Measurements from ENCODE around the gene SEC61A1. TPM values are rescaled to one million over a fixed set of nuclear protein-coding genes. Genes with fewer than 3 reads are reported as not detected.

Gene SEC61A1
- total and polyA plus RNA-seq, 4 experiments from 2014 or later: 156 to 212 (median 192) TPM

GRCh38 chr3:128041344-128041743 lies 10.9 kb upstream of the SEC61A1 start:
- CTCF ChIA-PET (ENCODE audit: partially characterized antibody): no interaction called here
- Mint-ChIP-seq H3K36me3 (no peaks in the 10 kb centered on the region), H3K27me3 (peaks cover 1 to 14% of the 10 kb centered on the region in 2 donors), H3K4me3 (no peak overlapping the region), H3K27ac (no peak overlapping the region), H3K9me3 (no peaks in the 10 kb centered on the region), H3K4me1 (no peaks in the 10 kb centered on the region)
- intact Hi-C loops (cut with micrococcal nuclease): no loop called here
- Histone ChIP-seq H3K27me3 (ENCODE audit: insufficient read depth, low read length) (no peaks in the 10 kb centered on the region), H3K4me3 (ENCODE audit: low read length in 2 of 2) (no peak overlapping the region), H3K27ac (ENCODE audit: low read depth, low read length) (no peak overlapping the region), H3K36me3 (ENCODE audit: insufficient read depth, low read length) (no peaks in the 10 kb centered on the region), H3K4me1 (ENCODE audit: insufficient read depth, low read length) (no peaks in the 10 kb centered on the region), H3K9me3 (ENCODE audit: control insufficient read depth in 1 of 2, low read length in 2 of 2) (no peaks in the 10 kb centered on the region)
- POLR2A ChIA-PET (ENCODE audit: partially characterized antibody): interaction anchor here (1.1 kb wide), 1 partner anchor 10 kb away, joined by 4 read pairs; no protein-coding TSS in a partner anchor
- DNase-seq: no peak

- ChIA-PET CTCF (ENCODE audit: partially characterized antibody) (no interaction called here), POLR2A (ENCODE audit: partially characterized antibody) (interaction anchor here (1.2 to 2.6 kb wide), 2 partner anchors 25 to 62 kb away, joined by 3 to 8 read pairs; no protein-coding TSS in a partner anchor)
- Mint-ChIP-seq H3K4me3 (peak overlapping the region in 4 of 8 donors; percentile 91 to 99 (median 96)), H3K36me3 (peaks cover 6 to 36% of the 10 kb centered on the region in 2 donors), H3K27ac (peak overlapping the region in 2 of 7 donors; percentile 91 to 94), H3K9me3 (peaks cover 0 to 3% (median 0%) of the 10 kb centered on the region in 8 donors), H3K27me3 (peaks cover 0 to 6% of the 10 kb centered on the region in 2 donors), H3K4me1 (peaks cover 32 to 48% (median 37%) of the 10 kb centered on the region in 4 donors)
- Histone ChIP-seq H3K4me1 (ENCODE audit: insufficient read depth, low read length) (peaks cover 35% of the 10 kb centered on the region), H3K9me3 (ENCODE audit: control insufficient read depth in 1 of 2, low read length in 2 of 2) (no peaks in the 10 kb centered on the region), H3K27ac (ENCODE audit: low read depth, low read length) (no peak overlapping the region), H3K4me3 (ENCODE audit: low read length in 2 of 2) (no peak overlapping the region), H3K27me3 (ENCODE audit: insufficient read depth, low read length) (no peaks in the 10 kb centered on the region), H3K36me3 (ENCODE audit: insufficient read depth, low read length) (no peaks in the 10 kb centered on the region)
- intact Hi-C loops (cut with micrococcal nuclease): loop anchor here (5.0 to 10.0 kb wide), 5 partner anchors 602 to 1576 kb away; partner anchors contain the start of genes ACAD9, IFT122, PLXNA1 and RPN1
- no peak for DNase-seq
Measured at GRCh38 chr3:128050597-128050996, 1.6 kb upstream of the SEC61A1 start.

- peak overlapping the region; percentile 91 to 96 (median 94) for H3K27ac Mint-ChIP-seq
- peaks cover 6 to 44% of the 10 kb centered on the region in 2 donors for H3K36me3 Mint-ChIP-seq
- H3K4me3 Mint-ChIP-seq: peak overlapping the region; percentile 86 to 99 (median 92)
- Histone ChIP-seq H3K9me3 (ENCODE audit: control insufficient read depth in 1 of 2, low read length in 2 of 2) (no peaks in the 10 kb centered on the region), H3K27me3 (ENCODE audit: insufficient read depth, low read length) (no peaks in the 10 kb centered on the region), H3K36me3 (ENCODE audit: insufficient read depth, low read length) (peaks cover 5% of the 10 kb centered on the region), H3K4me1 (ENCODE audit: insufficient read depth, low read length) (peaks cover 38% of the 10 kb centered on the region), H3K27ac (ENCODE audit: low read depth, low read length) (peak overlapping the region; percentile 68), H3K4me3 (ENCODE audit: low read length in 2 of 2) (peak overlapping the region; percentile 80 to 91)
- H3K9me3 Mint-ChIP-seq: peaks cover 0 to 3% (median 0%) of the 10 kb centered on the region in 8 donors
- H3K4me1 Mint-ChIP-seq: peaks cover 34 to 56% (median 40%) of the 10 kb centered on the region in 4 donors
- H3K27me3 Mint-ChIP-seq: no peaks in the 10 kb centered on the region
- ChIA-PET CTCF (ENCODE audit: partially characterized antibody) (interaction anchor here (1.2 kb wide), 1 partner anchor 14 kb away, joined by 4 read pairs; no protein-coding TSS in a partner anchor), POLR2A (ENCODE audit: partially characterized antibody) (interaction anchor here (0.7 to 2.9 kb wide), 5 partner anchors 10 to 103 kb away, joined by 3 to 15 read pairs (median 4); partner anchors contain the start of gene RUVBL1)
- intact Hi-C loops (cut with micrococcal nuclease): loop anchor here (5.0 to 10.0 kb wide), 5 partner anchors 601 to 1577 kb away; partner anchors contain the start of genes ACAD9, IFT122, PLXNA1 and RPN1
- no peak for DNase-seq
Measured at GRCh38 chr3:128051459-128051836, 789 bp upstream of the SEC61A1 start.

GRCh38 chr3:128052595-128053351 lies 536 bp downstream of the SEC61A1 start:
- ChIA-PET CTCF (ENCODE audit: partially characterized antibody) (interaction anchor here (0.8 to 1.4 kb wide), 4 partner anchors 11 to 43 kb away, joined by 3 to 4 read pairs (median 4); no protein-coding TSS in a partner anchor), POLR2A (ENCODE audit: partially characterized antibody) (interaction anchor here (0.6 to 2.9 kb wide), 5 partner anchors 20 to 478 kb away, joined by 4 to 15 read pairs (median 4); partner anchors contain the start of gene RUVBL1)
- no peaks in the 10 kb centered on the region for H3K9me3 ChIP-seq (ENCODE audit: control insufficient read depth in 1 of 2, low read length in 2 of 2)
- no peaks in the 10 kb centered on the region for H3K27me3 ChIP-seq (ENCODE audit: insufficient read depth, low read length)
- H3K36me3 ChIP-seq (ENCODE audit: insufficient read depth, low read length): peaks cover 11% of the 10 kb centered on the region
- peak overlapping the region; percentile 92 to 100 (median 98) for H3K4me3 Mint-ChIP-seq
- no peaks in the 10 kb centered on the region for H3K27me3 Mint-ChIP-seq
- H3K9me3 Mint-ChIP-seq: peaks cover 0 to 3% (median 0%) of the 10 kb centered on the region in 8 donors
- DNase-seq: no peak
- peaks cover 10 to 53% of the 10 kb centered on the region in 2 donors for H3K36me3 Mint-ChIP-seq
- peaks cover 38% of the 10 kb centered on the region for H3K4me1 ChIP-seq (ENCODE audit: insufficient read depth, low read length)
- H3K27ac Mint-ChIP-seq: peak overlapping the region; percentile 94 to 99 (median 98)
- H3K4me3 ChIP-seq (ENCODE audit: low read length in 2 of 2): peak overlapping the region; percentile 68 to 74
- intact Hi-C loops (cut with micrococcal nuclease): loop anchor here (1.0 to 10.0 kb wide), 10 partner anchors 23 to 1578 kb away; partner anchors contain the start of genes ABTB1, ACAD9, IFT122 and MCM2
- peak overlapping the region; percentile 93 for H3K27ac ChIP-seq (ENCODE audit: low read depth, low read length)
- peaks cover 36 to 58% (median 42%) of the 10 kb centered on the region in 4 donors for H3K4me1 Mint-ChIP-seq

GRCh38 chr3:128053614-128054013 lies 1.4 kb downstream of the SEC61A1 start:
- Mint-ChIP-seq H3K4me3 (peak overlapping the region; percentile 92 to 100 (median 98)), H3K4me1 (peaks cover 38 to 58% (median 43%) of the 10 kb centered on the region in 4 donors), H3K27ac (peak overlapping the region; percentile 53 to 99 (median 95)), H3K27me3 (no peaks in the 10 kb centered on the region), H3K9me3 (peaks cover 0 to 3% (median 0%) of the 10 kb centered on the region in 8 donors), H3K36me3 (peaks cover 10 to 56% of the 10 kb centered on the region in 2 donors)
- no peaks in the 10 kb centered on the region for H3K27me3 ChIP-seq (ENCODE audit: insufficient read depth, low read length)
- POLR2A ChIA-PET (ENCODE audit: partially characterized antibody): interaction anchor here (1.0 to 2.9 kb wide), 3 partner anchors 20 to 70 kb away, joined by 4 to 15 read pairs (median 4); partner anchors contain the start of gene RUVBL1
- H3K9me3 ChIP-seq (ENCODE audit: control insufficient read depth in 1 of 2, low read length in 2 of 2): no peaks in the 10 kb centered on the region
- peaks cover 14% of the 10 kb centered on the region for H3K36me3 ChIP-seq (ENCODE audit: insufficient read depth, low read length)
- peak overlapping the region; percentile 93 for H3K27ac ChIP-seq (ENCODE audit: low read depth, low read length)
- no peak for DNase-seq
- peak overlapping the region in 1 of 2 donors; percentile 68 for H3K4me3 ChIP-seq (ENCODE audit: low read length in 2 of 2)
- H3K4me1 ChIP-seq (ENCODE audit: insufficient read depth, low read length): peaks cover 38% of the 10 kb centered on the region
- CTCF ChIA-PET (ENCODE audit: partially characterized antibody): interaction anchor here (0.8 to 1.4 kb wide), 2 partner anchors 20 to 42 kb away, joined by 4 read pairs; no protein-coding TSS in a partner anchor
- intact Hi-C loops (cut with micrococcal nuclease): loop anchor here (2.0 to 10.0 kb wide), 6 partner anchors 463 to 1579 kb away; partner anchors contain the start of genes ACAD9, IFT122, PLXNA1 and RPN1

- no peaks in the 10 kb centered on the region for H3K27me3 ChIP-seq (ENCODE audit: insufficient read depth, low read length)
- Mint-ChIP-seq H3K27ac (peak overlapping the region in 5 of 7 donors; percentile 61 to 99 (median 94)), H3K4me3 (peak overlapping the region; percentile 10 to 100 (median 98)), H3K4me1 (peaks cover 38 to 58% (median 43%) of the 10 kb centered on the region in 4 donors), H3K9me3 (peaks cover 0 to 3% (median 0%) of the 10 kb centered on the region in 8 donors), H3K27me3 (no peaks in the 10 kb centered on the region), H3K36me3 (peaks cover 13 to 61% of the 10 kb centered on the region in 2 donors)
- intact Hi-C loops (cut with micrococcal nuclease): loop anchor here (5.0 to 10.0 kb wide), 5 partner anchors 598 to 1580 kb away; partner anchors contain the start of genes ACAD9, IFT122, PLXNA1 and RPN1
- H3K4me1 ChIP-seq (ENCODE audit: insufficient read depth, low read length): peaks cover 38% of the 10 kb centered on the region
- CTCF ChIA-PET (ENCODE audit: partially characterized antibody): interaction anchor here (1.4 kb wide), 1 partner anchor 41 kb away, joined by 4 read pairs; no protein-coding TSS in a partner anchor
- no peak for DNase-seq
- no peak overlapping the region for H3K4me3 ChIP-seq (ENCODE audit: low read length in 2 of 2)
- no peaks in the 10 kb centered on the region for H3K9me3 ChIP-seq (ENCODE audit: control insufficient read depth in 1 of 2, low read length in 2 of 2)
- POLR2A ChIA-PET (ENCODE audit: partially characterized antibody): no interaction called here
- H3K36me3 ChIP-seq (ENCODE audit: insufficient read depth, low read length): peaks cover 19% of the 10 kb centered on the region
- H3K27ac ChIP-seq (ENCODE audit: low read depth, low read length): peak overlapping the region; percentile 93
Measured at GRCh38 chr3:128054367-128054766, 2.1 kb downstream of the SEC61A1 start.
